ENCODE results near the gene MMP23B. TPM values are rescaled to one million over a fixed set of nuclear protein-coding genes. Genes with fewer than 3 reads are reported as not detected.
"Not testable (repeated sequence)": the region's sequence is repeated elsewhere in the genome, so short reads cannot be mapped to it uniquely, and the experiment has no call there.

Gene MMP23B
- total RNA-seq, 4 donors from 2014 or later, result 2.1 to 3.9 (median 3.2) TPM

DNA sequence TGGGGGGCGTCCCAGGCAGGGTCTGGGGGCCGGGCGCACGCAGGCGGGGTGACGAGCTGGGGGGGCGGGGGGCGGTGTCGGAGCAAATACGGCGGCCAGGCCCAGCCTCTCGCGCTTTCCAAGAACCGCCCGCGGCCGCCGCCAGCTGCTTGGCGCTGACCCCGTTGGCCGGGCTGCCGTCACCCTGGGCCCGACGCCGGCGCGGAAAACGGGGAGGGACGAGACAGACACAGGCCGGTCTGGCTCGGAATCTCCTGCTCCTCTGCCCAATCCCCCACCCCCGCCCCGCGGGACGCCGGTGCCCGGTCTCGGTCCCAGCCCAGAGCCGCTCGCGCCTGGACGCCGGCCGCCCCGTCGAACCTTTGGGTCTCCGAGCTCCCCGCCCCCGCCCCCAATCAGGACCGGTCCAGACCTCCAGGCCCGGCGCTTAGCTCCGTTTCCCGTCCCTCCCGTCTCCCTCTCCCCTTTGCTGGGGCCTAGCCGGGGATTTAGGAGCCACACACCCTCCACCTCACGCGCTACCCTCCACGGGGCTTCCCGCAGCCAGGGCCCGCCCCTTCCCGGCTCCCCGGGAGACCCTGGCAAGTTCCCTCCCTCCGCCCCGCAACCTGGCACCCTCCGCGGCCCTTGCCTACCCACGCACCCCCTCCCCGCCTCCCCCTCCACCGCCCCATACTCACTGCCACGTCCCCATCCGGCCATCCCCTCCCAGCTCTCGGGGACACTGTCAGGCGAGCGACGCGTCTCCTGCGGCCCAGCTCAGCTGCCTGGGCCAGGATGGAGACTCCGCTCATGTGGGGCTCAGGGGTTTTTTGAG is 800 bp upstream of the MMP23B start:
- WGBS, 2 donors, result 5 to 9% methylated on average over 22 to 36 of the region's 79 CpGs
- intact Hi-C loops (cut with DNase I; ENCODE audit: low total_unique reads), result no loop called here
- no peak overlapping the region for H3K4me3 ChIP-seq (ENCODE audit: low read depth, poor library complexity, severe bottlenecking)
- peak in 1 of 2 donors; percentile 94 for DNase-seq (ENCODE audit: low spot score in 2 of 2)
- TF ChIP-seq POLR2A (IDR thresholded peaks at IDR 0.05), result no peak
- TF ChIP-seq, protein P1, sequence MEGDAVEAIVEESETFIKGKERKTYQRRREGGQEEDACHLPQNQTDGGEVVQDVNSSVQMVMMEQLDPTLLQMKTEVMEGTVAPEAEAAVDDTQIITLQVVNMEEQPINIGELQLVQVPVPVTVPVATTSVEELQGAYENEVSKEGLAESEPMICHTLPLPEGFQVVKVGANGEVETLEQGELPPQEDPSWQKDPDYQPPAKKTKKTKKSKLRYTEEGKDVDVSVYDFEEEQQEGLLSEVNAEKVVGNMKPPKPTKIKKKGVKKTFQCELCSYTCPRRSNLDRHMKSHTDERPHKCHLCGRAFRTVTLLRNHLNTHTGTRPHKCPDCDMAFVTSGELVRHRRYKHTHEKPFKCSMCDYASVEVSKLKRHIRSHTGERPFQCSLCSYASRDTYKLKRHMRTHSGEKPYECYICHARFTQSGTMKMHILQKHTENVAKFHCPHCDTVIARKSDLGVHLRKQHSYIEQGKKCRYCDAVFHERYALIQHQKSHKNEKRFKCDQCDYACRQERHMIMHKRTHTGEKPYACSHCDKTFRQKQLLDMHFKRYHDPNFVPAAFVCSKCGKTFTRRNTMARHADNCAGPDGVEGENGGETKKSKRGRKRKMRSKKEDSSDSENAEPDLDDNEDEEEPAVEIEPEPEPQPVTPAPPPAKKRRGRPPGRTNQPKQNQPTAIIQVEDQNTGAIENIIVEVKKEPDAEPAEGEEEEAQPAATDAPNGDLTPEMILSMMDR (IDR thresholded peaks at IDR 0.05), result no peak

DNA sequence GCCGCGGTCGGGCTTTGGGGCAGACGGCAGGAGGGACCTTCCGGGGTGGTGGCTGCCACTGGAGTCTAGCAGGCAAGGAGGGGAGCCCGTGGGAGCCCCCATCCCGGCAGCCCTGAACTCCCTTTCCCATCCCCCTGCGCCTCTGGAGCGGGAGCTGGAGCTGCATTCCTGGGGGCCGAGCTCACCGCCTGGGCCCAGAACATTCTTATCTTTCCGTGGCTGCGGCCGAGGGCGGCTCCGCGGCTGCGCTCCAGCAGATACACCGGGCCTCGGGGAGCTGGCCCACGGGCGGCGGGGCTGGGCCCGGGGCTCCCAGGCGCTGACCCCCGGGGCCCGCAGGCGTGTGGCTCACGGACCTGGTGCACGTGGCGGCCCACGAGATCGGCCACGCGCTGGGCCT is 1.4 kb downstream of the MMP23B start:
- DNase-seq (ENCODE audit: low spot score in 2 of 2); intact Hi-C loops (cut with DNase I; ENCODE audit: low total_unique reads); H3K4me3 ChIP-seq (ENCODE audit: low read depth, poor library complexity, severe bottlenecking): not testable (repeated sequence)
- WGBS, 2 donors, result no CpG with 5 or more reads among the region's 35 CpGs

DNA sequence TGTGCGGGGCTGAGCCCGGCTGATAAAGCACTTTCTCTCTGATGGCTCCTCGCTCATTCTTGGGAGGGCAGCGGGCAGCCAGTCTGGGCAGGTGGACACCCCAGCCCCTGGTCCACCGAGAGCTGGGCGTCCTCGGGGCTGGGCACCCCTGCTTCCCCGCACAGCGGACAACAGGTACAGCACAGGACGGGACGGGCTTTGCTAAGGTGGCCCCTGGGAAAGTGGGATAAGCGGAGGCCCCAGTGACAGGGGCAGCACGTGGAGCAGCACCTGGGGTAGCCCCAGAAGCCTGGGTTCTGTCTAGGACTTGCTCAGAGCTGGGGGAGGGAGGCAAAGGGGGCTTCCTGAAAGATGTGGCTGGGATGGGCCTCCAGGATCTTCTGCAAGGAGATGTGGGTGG is 2.6 kb downstream of the MMP23B start:
- 95 to 97% methylated on average over 9 of the region's 13 CpGs for WGBS, 2 donors
- intact Hi-C loops (cut with DNase I; ENCODE audit: low total_unique reads); DNase-seq (ENCODE audit: low spot score in 2 of 2); H3K4me3 ChIP-seq (ENCODE audit: low read depth, poor library complexity, severe bottlenecking): not testable (repeated sequence)

DNA sequence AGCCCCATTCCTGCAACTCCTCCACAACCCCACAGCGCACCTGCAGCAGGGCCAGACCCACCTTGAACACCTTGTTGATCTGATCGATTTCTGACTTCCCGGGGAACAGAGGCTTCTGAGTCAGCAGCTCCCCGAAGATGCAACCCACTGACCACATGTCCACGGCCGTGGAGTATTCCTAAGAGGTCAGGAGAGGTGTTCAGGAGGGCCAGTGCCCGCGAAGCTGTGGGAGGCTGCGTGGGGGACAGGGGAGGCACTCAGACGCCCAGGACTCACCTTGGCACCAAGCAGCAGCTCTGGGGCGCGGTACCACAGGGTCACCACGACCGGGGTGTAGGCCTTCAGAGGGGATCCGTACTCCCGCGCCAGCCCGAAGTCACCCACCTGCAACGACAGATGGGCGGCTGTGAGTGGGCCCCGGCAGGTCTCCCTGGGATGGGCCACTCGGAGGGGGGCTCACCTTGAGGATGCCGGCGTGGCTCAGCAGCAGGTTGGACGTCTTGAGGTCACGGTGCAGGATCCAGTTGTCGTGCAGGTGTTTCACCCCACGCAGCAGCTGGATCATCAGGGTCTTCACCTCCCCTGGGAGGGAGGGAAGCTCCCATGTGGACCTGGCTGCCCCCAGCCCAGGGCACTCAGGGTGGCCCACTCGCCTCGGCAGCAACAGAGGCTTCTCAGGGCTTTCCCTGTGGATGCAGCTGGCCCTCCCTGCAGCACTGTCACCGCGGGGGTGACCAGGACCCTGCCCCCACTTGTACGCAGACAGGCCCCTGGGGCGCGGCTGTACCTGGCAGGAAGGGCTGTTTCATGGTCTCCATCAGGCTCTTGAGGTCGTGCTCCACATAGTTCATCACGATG is 4.9 kb downstream of the MMP23B start:
- H3K4me3 ChIP-seq (ENCODE audit: low read depth, poor library complexity, severe bottlenecking); intact Hi-C loops (cut with DNase I; ENCODE audit: low total_unique reads); DNase-seq (ENCODE audit: low spot score in 2 of 2): not testable (repeated sequence)
- WGBS, 2 donors, result 88 to 92% methylated on average over 15 to 33 of the region's 37 CpGs

DNA sequence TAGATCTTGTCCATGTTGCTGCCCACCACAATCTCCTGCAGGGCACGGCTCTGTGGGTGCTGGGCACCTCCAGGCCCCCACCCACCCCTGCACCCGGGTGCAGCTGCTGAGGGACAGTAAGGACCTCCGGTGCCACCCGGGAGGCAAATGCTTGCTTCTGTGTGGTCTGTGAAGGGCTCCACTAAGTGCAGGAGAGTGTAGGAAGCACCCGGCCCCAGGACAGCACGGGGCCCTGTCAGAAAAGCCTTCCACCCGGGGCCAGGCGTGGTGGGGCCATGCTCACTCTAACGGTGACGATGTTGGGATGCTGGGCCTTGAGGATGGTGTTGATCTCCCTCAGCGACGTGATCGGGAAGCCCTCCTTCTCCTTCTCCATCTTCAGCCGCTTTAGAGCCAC is 5.5 kb downstream of the MMP23B start:
- intact Hi-C loops (cut with DNase I; ENCODE audit: low total_unique reads); H3K4me3 ChIP-seq (ENCODE audit: low read depth, poor library complexity, severe bottlenecking): not testable (repeated sequence)
- DNase-seq (ENCODE audit: low spot score in 2 of 2), result peak in 1 of 2 donors; percentile 64
- WGBS, 2 donors, result 86 to 95% methylated on average over 4 to 14 of the region's 14 CpGs

DNA sequence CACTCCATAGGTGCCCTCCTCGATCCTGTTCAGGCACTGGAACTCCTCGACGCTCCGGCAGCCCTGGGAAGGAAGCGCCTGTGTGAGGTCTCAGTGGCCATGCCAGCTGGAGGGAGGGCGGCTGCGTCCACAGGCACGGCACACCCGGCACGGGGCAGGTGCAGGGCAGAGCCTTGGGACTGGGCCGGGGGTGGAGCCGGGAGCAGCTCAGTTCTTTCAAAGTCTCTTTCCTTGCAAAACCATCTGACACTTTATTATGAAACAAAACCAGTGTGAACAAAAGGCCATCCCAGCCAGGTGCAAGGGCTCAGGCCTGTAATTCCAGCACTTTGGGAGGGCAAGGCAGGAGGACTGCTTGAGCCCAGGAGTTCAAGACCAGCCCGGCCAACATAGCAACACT is 6.6 kb downstream of the MMP23B start:
- intact Hi-C loops (cut with DNase I; ENCODE audit: low total_unique reads); DNase-seq (ENCODE audit: low spot score in 2 of 2): not testable (repeated sequence)
- WGBS, 2 donors, result 82 to 88% methylated on average over 3 to 9 of the region's 13 CpGs

GRCh38 chr1:1639368-1639767 is 7.4 kb downstream of the MMP23B start:
- intact Hi-C loops (cut with DNase I; ENCODE audit: low total_unique reads); H3K4me3 ChIP-seq (ENCODE audit: low read depth, poor library complexity, severe bottlenecking): not testable (repeated sequence)
- peak in 1 of 2 donors; percentile 53 for DNase-seq (ENCODE audit: low spot score in 2 of 2)
- 93 to 95% methylated on average over 15 to 16 of the region's 16 CpGs for WGBS, 2 donors

More for the DNA sequence above, 6.6 kb downstream of the MMP23B start:
- H3K4me3 ChIP-seq (ENCODE audit: low read depth, poor library complexity, severe bottlenecking), result not testable (repeated sequence)

- intact Hi-C loops (cut with DNase I; ENCODE audit: low total_unique reads); H3K4me3 ChIP-seq (ENCODE audit: low read depth, poor library complexity, severe bottlenecking): not testable (repeated sequence)
- DNase-seq (ENCODE audit: low spot score in 2 of 2), result peak in 1 of 2 donors; percentile 78
- WGBS, 2 donors, result 89 to 90% methylated on average over 9 to 17 of the region's 25 CpGs
Measured at GRCh38 chr1:1640081-1640480, 8.1 kb downstream of the MMP23B start.

DNA sequence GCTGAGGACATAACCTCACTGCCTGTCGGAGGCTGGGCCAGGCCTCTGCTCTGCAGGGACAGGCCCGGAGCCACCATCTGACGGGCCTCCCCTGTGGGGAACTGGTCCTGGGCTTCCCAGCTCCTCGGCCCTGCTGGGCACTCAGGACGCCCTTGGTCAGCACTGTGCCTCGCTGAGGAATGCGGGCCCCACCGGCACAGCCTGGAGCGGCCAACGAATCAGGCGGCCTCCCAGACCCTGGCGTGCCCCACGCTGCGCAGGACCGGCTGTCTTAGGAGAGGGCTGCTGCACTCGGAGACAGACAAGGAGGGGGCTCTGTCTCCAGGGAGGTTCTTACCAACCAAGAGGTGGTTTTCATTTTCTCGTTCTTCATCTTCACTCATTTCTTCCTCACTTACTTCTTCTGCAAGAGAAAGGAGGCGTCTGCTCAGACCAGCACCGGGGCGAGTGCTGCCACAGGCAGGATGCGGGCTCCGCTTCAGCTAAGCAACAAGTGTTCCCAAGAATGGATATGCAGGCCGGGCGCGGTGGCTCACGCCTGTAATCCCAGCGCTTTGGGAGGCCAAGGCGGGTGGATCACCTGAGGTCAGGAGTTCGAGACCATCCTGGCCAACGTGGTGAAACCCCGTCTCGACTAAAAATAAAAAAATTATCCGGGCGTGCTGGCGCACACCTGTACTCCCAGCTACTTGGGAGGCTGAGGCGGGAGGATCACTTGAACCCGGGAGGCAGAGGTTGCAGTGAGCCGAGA is 8.9 kb downstream of the MMP23B start:
- WGBS, 2 donors, result 92 to 95% methylated on average over 16 to 26 of the region's 38 CpGs
- peak in 1 of 2 donors; percentile 52 for DNase-seq (ENCODE audit: low spot score in 2 of 2)
- H3K4me3 ChIP-seq (ENCODE audit: low read depth, poor library complexity, severe bottlenecking); intact Hi-C loops (cut with DNase I; ENCODE audit: low total_unique reads): not testable (repeated sequence)

DNA sequence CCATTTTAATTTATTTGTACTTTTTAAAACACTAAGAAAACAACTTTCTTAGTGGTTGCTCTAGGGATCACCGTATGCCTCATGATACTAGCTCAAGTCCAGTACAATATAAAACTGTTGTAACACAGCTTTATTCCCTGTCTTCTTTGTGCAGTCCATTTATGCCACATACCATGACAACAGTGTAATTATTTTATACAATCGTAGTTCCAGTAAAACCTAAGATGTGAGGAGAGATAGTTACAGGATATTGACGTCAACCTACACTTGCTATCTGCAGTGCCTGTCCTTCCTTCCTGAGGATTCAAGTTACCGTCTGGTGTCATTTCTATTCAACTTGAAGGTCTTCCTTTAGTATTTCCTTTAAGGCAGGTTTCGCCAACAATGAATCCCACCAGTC is 14.4 kb downstream of the MMP23B start:
- DNase-seq (ENCODE audit: low spot score in 2 of 2); H3K4me3 ChIP-seq (ENCODE audit: low read depth, poor library complexity, severe bottlenecking); intact Hi-C loops (cut with DNase I; ENCODE audit: low total_unique reads): not testable (repeated sequence)
- 78 to 79% methylated on average over 4 to 5 of the region's 5 CpGs for WGBS, 2 donors

DNA sequence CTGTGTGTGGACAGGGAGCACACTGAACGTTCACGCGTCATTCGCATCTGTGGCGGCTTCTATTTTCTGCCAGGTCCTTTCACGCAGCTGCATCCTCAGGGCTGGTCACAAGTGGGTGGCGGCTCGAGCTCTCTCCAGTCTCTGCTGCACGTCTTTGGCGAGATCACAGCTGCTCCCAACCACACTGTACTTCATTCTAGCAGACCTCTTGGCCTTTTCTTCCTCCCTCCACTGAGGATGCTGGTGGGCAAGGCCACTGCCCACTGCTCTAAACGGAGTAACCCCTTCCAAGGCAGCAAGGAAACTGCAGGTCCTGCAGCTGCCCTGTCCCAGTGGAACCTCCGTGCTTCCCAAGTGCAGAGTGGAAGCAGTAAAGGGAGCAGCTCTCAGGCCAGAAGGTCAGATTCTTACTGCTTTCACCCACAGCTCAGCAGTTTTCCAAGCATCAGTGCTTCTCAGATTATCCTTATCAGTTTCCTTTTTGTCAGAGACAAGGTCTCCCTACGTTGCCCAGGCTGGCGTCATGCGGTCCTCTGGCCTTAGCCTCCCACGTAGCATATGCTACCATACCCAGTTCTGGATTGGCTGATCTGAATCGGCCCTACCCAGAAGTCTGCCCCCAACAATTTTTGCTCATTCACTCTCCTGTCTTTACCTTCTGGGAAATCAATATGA is 15.7 kb downstream of the MMP23B start:
- intact Hi-C loops (cut with DNase I; ENCODE audit: low total_unique reads); H3K4me3 ChIP-seq (ENCODE audit: low read depth, poor library complexity, severe bottlenecking); DNase-seq (ENCODE audit: low spot score in 2 of 2): not testable (repeated sequence)
- WGBS, 2 donors, result 89 to 92% methylated on average over 17 of the region's 17 CpGs

GRCh38 chr1:1648265-1648664 is 16.3 kb downstream of the MMP23B start:
- intact Hi-C loops (cut with DNase I; ENCODE audit: low total_unique reads); H3K4me3 ChIP-seq (ENCODE audit: low read depth, poor library complexity, severe bottlenecking): not testable (repeated sequence)
- 94 to 95% methylated on average over 11 of the region's 11 CpGs for WGBS, 2 donors
- DNase-seq (ENCODE audit: low spot score in 2 of 2), result peak in 1 of 2 donors; percentile 53

All from lower leg skin (tissue), 4 donors.